Measurements from ENCODE around the gene CUL7. TPM values are rescaled to one million over a fixed set of nuclear protein-coding genes. Genes with fewer than 3 reads are reported as not detected.

CUL7 gene
- total and polyA plus RNA-seq, 9 of the 15 experiments (the other 6 are each of a cell fraction or from before 2014, with no cell fraction given) = 0.44 to 20.1 (median 8.6) TPM

DNA sequence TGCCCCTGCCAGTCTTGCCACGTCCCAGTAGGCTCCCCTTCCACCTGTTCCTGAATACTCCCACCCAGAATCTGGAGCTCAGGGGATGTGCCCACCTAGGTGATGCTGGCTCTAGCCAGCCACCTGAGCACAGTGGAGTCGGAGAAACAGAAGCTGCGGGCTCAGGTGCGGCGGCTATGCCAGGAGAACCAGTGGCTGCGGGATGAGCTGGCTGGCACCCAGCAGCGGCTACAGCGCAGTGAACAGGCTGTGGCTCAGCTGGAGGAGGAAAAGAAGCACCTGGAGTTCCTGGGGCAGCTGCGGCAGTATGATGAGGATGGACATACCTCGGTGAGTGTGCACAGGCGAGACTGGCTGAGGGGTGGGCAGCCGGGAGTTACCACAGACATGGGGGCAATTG lies 9.2 kb upstream of the CUL7 start (continued):
- TF ChIP-seq, protein P1, sequence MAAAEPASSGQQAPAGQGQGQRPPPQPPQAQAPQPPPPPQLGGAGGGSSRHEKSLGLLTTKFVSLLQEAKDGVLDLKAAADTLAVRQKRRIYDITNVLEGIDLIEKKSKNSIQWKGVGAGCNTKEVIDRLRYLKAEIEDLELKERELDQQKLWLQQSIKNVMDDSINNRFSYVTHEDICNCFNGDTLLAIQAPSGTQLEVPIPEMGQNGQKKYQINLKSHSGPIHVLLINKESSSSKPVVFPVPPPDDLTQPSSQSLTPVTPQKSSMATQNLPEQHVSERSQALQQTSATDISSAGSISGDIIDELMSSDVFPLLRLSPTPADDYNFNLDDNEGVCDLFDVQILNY (CRISPR knock-in tag; IDR thresholded peaks at IDR 0.05) = no peak
- no peak for TF ChIP-seq ZFP1 (CRISPR knock-in tag; IDR thresholded peaks at IDR 0.05)
- TF ChIP-seq ZNF561 (CRISPR knock-in tag; conservative IDR thresholded peaks at IDR 0.05) = no peak
- TF ChIP-seq KAT2B (IDR thresholded peaks at IDR 0.05; ENCODE audit: low read depth, low read length) = no peak
- TF ChIP-seq, protein P2, sequence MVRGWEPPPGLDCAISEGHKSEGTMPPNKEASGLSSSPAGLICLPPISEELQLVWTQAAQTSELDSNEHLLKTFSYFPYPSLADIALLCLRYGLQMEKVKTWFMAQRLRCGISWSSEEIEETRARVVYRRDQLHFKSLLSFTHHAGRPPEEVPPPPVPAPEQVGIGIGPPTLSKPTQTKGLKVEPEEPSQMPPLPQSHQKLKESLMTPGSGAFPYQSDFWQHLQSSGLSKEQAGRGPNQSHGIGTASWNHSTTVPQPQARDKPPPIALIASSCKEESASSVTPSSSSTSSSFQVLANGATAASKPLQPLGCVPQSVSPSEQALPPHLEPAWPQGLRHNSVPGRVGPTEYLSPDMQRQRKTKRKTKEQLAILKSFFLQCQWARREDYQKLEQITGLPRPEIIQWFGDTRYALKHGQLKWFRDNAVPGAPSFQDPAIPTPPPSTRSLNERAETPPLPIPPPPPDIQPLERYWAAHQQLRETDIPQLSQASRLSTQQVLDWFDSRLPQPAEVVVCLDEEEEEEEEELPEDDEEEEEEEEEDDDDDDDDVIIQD (CRISPR knock-in tag; IDR thresholded peaks at IDR 0.05) = no peak
- no peak for TF ChIP-seq SRSF9 (IDR thresholded peaks at IDR 0.05; ENCODE audit: borderline replicate concordance, low read depth, low read length)
- no peak for TF ChIP-seq TOE1 (IDR thresholded peaks at IDR 0.05; ENCODE audit: borderline replicate concordance)
- TF ChIP-seq TOE1 (CRISPR knock-in tag; IDR thresholded peaks at IDR 0.05; ENCODE audit: borderline replicate concordance, low read depth) = no peak
- no peak for TF ChIP-seq STAG1 (CRISPR knock-in tag; IDR thresholded peaks at IDR 0.05; ENCODE audit: borderline replicate concordance)

DNA sequence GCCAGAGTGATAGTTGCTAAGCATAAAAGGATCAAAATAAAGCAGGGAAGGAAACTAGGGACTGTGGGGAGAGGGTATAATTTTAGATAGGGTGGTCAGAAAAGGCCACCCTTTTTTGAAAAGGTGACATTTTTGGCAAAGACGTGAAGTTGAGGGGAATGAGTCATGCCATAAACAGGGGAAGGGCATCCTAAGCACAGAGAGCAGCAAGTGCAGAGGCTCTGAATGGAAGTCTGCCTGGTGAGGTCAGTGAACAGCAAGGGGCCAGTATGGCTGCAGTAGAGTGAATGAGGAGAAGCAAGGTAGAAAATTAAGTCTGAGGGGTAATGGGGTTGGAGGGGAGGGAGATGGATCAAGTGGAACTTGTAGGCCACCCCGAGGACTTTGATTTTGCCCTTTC lies 8.2 kb upstream of the CUL7 start:
- DNase-seq (ENCODE audit: extremely low read depth in 1 of 4, low spot score in 3 of 4) (no peak), FAIRE-seq (no peak), ATAC-seq (no peak)
- no peaks in the 10 kb centered on the region for H3K27me3 ChIP-seq (ENCODE audit: control insufficient read depth in 2 of 2, insufficient read depth in 2 of 2, low read length in 2 of 2)
- ChIA-PET POLR2A (interaction anchor here (1.0 kb wide), 1 partner anchor 11 kb away, joined by 4 read pairs; no protein-coding TSS in a partner anchor), CTCF (ENCODE audit: low intra/inter-chr PET ratio) (no interaction called here)
- peaks cover 21% of the 10 kb centered on the region for H3K79me2 ChIP-seq (ENCODE audit: control insufficient read depth, insufficient read depth, low read length)
- intact Hi-C loops (cut with micrococcal nuclease) (no loop called here), in situ Hi-C loops (cut with MboI) (no loop called here)
- H3K9me1 ChIP-seq (ENCODE audit: control insufficient read depth, insufficient read depth, low read length) = no peaks in the 10 kb centered on the region
- H3K4me2 ChIP-seq (ENCODE audit: insufficient read depth, low read length) = no peak overlapping the region
- 13% methylated on average over 2 of the region's 2 CpGs for WGBS (ENCODE audit: insufficient coverage, low coverage, missing lambda C conversion rate)
- no TSS peak for BruUV-seq (replicated peaks)
- no peak overlapping the region for H3K9ac ChIP-seq (ENCODE audit: insufficient read depth in 1 of 2, low read depth in 2 of 2, low read length in 2 of 2)
- peaks cover 15 to 17% of the 10 kb centered on the region in 2 experiments for H3K4me1 ChIP-seq (replicated peaks in 1 of 2; ENCODE audit: control insufficient read depth in 2 of 2, insufficient read depth in 2 of 2, low read length in 2 of 2)
- no peak overlapping the region for H3K27ac ChIP-seq (ENCODE audit: extremely low read depth, low read depth, low read length)
- H2AFZ ChIP-seq (ENCODE audit: low read depth, low read length) = no peak overlapping the region
- H3K9me3 ChIP-seq (replicated peaks; ENCODE audit: control insufficient read depth, insufficient read depth, low read depth, low read length) = no peaks in the 10 kb centered on the region
- no peak overlapping the region for H3K4me3 ChIP-seq
- H3K36me3 ChIP-seq (ENCODE audit: control insufficient read depth, insufficient read depth, low read length) = peaks cover 20% of the 10 kb centered on the region
- no peaks in the 10 kb centered on the region for H4K20me1 ChIP-seq (replicated peaks; ENCODE audit: control insufficient read depth, insufficient read depth, low read length)
- no peak for TF ChIP-seq SAFB2 (IDR thresholded peaks at IDR 0.05; ENCODE audit: borderline replicate concordance, low read depth, low read length, severe bottlenecking)
- TF ChIP-seq, protein P3, sequence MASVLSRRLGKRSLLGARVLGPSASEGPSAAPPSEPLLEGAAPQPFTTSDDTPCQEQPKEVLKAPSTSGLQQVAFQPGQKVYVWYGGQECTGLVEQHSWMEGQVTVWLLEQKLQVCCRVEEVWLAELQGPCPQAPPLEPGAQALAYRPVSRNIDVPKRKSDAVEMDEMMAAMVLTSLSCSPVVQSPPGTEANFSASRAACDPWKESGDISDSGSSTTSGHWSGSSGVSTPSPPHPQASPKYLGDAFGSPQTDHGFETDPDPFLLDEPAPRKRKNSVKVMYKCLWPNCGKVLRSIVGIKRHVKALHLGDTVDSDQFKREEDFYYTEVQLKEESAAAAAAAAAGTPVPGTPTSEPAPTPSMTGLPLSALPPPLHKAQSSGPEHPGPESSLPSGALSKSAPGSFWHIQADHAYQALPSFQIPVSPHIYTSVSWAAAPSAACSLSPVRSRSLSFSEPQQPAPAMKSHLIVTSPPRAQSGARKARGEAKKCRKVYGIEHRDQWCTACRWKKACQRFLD (CRISPR knock-in tag; IDR thresholded peaks at IDR 0.05) = no peak
- TF ChIP-seq SMAD3 (CRISPR knock-in tag; conservative IDR thresholded peaks at IDR 0.05) = no peak
- no peak for TF ChIP-seq ZNF444 (CRISPR knock-in tag; IDR thresholded peaks at IDR 0.05)
- TF ChIP-seq, protein P4, sequence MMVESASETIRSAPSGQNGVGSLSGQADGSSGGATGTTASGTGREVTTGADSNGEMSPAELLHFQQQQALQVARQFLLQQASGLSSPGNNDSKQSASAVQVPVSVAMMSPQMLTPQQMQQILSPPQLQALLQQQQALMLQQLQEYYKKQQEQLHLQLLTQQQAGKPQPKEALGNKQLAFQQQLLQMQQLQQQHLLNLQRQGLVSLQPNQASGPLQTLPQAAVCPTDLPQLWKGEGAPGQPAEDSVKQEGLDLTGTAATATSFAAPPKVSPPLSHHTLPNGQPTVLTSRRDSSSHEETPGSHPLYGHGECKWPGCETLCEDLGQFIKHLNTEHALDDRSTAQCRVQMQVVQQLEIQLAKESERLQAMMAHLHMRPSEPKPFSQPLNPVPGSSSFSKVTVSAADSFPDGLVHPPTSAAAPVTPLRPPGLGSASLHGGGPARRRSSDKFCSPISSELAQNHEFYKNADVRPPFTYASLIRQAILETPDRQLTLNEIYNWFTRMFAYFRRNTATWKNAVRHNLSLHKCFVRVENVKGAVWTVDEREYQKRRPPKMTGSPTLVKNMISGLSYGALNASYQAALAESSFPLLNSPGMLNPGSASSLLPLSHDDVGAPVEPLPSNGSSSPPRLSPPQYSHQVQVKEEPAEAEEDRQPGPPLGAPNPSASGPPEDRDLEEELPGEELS (CRISPR knock-in tag; IDR thresholded peaks at IDR 0.05; ENCODE audit: borderline replicate concordance) = no peak
- TF ChIP-seq SP1 (CRISPR knock-in tag; IDR thresholded peaks at IDR 0.05) = no peak
- no peak for TF ChIP-seq RFX7 (CRISPR knock-in tag; IDR thresholded peaks at IDR 0.05)
- no peak for TF ChIP-seq EHMT2 (IDR thresholded peaks at IDR 0.05)
